Ishikawa (cell line): ENCODE measurements around the gene TSPAN12.

Experiments used
- CEBPB ChIP-seq: IDR thresholded peaks from 2 replicates; pipeline ENCODE4 v1.6.1; 2012
- CREB1 ChIP-seq: IDR thresholded peaks from 2 replicates; pipeline ENCODE4 v1.6.1; 2012; ENCODE audit warnings: low read depth
- EGR1 ChIP-seq: IDR thresholded peaks from 2 replicates; pipeline ENCODE4 v1.6.1; 2012
- EP300 ChIP-seq: IDR thresholded peaks from 2 replicates; pipeline ENCODE4 v1.6.1; 2012; ENCODE audit warnings: borderline replicate concordance
- FOXM1 ChIP-seq: IDR thresholded peaks from 2 replicates; pipeline ENCODE4 v1.6.1; 2012; ENCODE audit warnings: low read depth, borderline replicate concordance
- NFIC ChIP-seq: IDR thresholded peaks from 2 replicates; pipeline ENCODE4 v1.6.1; 2012
- RAD21 ChIP-seq: IDR thresholded peaks from 2 replicates; pipeline ENCODE4 v1.6.1; 2012; ENCODE audit warnings: low read depth
- TAF1 ChIP-seq: IDR thresholded peaks from 2 replicates; pipeline ENCODE4 v1.6.1; 2012; ENCODE audit warnings: low read depth, mild to moderate bottlenecking
- TCF12 ChIP-seq: IDR thresholded peaks from 2 replicates; pipeline ENCODE4 v1.6.1; 2012; ENCODE audit warnings: low read depth
- TEAD4 ChIP-seq: IDR thresholded peaks from 2 replicates; pipeline ENCODE4 v1.6.1; 2012
- YY1 ChIP-seq: IDR thresholded peaks from 2 replicates; pipeline ENCODE4 v1.6.1; 2012; ENCODE audit warnings: low read depth
- ZBTB7A ChIP-seq: IDR thresholded peaks from 2 replicates; pipeline ENCODE4 v1.6.1; 2012; ENCODE audit warnings: low read depth
- TF ChIP-seq, protein P1 (sequence below): IDR thresholded peaks from 2 replicates; pipeline ENCODE4 v1.6.1; 2012; ENCODE audit warnings: low read depth, mild to moderate bottlenecking
- TF ChIP-seq, protein P2 (sequence below): IDR thresholded peaks from 2 replicates; pipeline ENCODE4 v1.6.1; 2012
- TF ChIP-seq, protein P3 (sequence below): IDR thresholded peaks from 2 replicates; pipeline ENCODE4 v1.6.1; 2012

The TSPAN12 gene

DNA sequence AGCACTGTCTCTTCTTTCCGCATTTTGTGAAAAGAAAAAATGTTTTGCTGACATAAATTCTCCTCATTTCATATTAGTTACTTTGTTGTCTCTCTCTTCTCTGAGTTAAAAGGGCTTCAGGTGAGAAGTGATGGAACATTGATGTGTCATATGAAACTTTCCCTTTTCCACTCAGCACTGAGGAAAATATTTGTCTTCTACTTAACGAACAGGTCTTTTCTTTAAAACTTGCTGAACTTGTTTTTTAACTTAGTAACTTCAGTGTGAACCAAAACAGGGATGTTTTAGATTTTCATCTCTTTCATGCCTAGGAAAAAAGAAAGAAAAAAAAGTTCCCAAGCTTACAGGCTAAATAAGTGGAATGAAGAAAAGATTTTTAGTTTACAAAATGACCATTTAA, 19.0 kb upstream of the TSPAN12 start:
- TF ChIP-seq FOXM1 (no peak), ZBTB7A (no peak), TCF12 (no peak), NFIC (no peak), TAF1 (no peak), YY1 (no peak), EP300 (no peak), CREB1 (no peak), TEAD4 (no peak), RAD21 (no peak)
- TF ChIP-seq, protein P1, sequence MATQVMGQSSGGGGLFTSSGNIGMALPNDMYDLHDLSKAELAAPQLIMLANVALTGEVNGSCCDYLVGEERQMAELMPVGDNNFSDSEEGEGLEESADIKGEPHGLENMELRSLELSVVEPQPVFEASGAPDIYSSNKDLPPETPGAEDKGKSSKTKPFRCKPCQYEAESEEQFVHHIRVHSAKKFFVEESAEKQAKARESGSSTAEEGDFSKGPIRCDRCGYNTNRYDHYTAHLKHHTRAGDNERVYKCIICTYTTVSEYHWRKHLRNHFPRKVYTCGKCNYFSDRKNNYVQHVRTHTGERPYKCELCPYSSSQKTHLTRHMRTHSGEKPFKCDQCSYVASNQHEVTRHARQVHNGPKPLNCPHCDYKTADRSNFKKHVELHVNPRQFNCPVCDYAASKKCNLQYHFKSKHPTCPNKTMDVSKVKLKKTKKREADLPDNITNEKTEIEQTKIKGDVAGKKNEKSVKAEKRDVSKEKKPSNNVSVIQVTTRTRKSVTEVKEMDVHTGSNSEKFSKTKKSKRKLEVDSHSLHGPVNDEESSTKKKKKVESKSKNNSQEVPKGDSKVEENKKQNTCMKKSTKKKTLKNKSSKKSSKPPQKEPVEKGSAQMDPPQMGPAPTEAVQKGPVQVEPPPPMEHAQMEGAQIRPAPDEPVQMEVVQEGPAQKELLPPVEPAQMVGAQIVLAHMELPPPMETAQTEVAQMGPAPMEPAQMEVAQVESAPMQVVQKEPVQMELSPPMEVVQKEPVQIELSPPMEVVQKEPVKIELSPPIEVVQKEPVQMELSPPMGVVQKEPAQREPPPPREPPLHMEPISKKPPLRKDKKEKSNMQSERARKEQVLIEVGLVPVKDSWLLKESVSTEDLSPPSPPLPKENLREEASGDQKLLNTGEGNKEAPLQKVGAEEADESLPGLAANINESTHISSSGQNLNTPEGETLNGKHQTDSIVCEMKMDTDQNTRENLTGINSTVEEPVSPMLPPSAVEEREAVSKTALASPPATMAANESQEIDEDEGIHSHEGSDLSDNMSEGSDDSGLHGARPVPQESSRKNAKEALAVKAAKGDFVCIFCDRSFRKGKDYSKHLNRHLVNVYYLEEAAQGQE, result no peak
- TF ChIP-seq, protein P2, sequence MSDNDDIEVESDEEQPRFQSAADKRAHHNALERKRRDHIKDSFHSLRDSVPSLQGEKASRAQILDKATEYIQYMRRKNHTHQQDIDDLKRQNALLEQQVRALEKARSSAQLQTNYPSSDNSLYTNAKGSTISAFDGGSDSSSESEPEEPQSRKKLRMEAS, result no peak
- TF ChIP-seq, protein P3, sequence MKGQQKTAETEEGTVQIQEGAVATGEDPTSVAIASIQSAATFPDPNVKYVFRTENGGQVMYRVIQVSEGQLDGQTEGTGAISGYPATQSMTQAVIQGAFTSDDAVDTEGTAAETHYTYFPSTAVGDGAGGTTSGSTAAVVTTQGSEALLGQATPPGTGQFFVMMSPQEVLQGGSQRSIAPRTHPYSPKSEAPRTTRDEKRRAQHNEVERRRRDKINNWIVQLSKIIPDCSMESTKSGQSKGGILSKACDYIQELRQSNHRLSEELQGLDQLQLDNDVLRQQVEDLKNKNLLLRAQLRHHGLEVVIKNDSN, result no peak

DNA sequence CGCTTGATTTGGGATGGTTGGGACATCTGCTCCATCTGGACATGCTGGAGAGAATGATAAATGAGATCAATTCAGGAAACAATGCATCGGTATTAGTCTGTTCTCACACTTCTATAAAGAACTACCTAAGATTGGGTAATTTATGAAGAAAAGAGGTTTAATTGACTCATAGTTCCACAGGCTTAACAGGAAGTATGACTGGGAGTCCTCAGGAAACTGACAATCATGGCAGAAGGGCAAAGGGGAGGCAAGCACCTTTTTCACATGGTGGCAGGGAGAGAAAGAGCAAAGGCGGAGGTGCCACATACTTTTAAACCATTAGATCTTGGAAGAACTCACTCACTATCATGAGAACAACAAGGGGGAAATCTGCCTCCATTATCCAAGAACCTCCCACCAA, 16.8 kb upstream of the TSPAN12 start:
- TF ChIP-seq TAF1 (no peak), CEBPB (no peak), NFIC (no peak), EGR1 (no peak), YY1 (no peak)

DNA sequence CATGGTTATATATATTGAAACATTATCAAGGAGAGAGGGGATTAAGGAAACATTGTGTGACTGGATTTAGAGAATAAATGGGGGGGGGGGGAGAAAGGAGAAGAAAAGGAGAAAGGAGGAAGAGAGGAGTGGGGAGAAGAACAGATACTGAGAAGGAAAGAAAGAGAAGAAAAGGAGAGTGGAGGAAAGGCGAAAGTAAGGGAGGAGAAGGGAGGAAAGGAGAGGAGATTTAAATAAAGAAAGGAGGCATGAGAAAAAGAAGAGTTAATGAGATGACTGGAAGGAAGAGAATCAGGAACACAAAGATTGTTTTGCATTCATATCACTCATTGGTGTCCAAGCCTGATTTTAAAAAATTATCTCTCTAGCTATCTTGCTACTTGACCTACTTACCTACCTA, 16.1 kb upstream of the TSPAN12 start:
- TF ChIP-seq EP300, result no peak
- no peak for TF ChIP-seq TEAD4
- no peak for TF ChIP-seq CEBPB
- TF ChIP-seq NFIC, result no peak
- TF ChIP-seq ZBTB7A, result no peak
- TF ChIP-seq, protein P2, result no peak
- TF ChIP-seq FOXM1, result no peak
- TF ChIP-seq YY1, result no peak
- no peak for TF ChIP-seq TAF1
- TF ChIP-seq CREB1, result no peak
- TF ChIP-seq, protein P1, result no peak
- no peak for TF ChIP-seq RAD21
- TF ChIP-seq EGR1, result no peak
- TF ChIP-seq, protein P3, result no peak
- TF ChIP-seq TCF12, result no peak

DNA sequence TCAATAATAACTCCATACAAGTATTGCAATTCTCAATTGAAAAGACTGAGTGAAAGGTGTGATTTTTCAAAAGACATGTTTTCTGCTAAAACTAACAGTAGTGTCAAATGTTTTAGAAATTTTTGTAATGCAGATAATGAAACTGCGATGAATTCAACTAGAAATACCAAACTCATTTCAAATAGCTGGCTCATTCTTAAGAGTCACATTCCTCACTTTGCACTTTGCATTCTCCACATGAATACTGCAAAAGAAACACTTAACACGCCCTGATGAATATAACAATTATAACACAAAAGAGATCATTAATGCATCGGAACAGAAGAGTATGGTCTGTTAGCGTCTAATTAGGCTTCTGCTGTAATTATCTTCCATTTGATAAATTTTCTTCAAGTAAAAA, 15.5 kb upstream of the TSPAN12 start:
- TF ChIP-seq CEBPB (no peak), TEAD4 (peak; percentile 31)

DNA sequence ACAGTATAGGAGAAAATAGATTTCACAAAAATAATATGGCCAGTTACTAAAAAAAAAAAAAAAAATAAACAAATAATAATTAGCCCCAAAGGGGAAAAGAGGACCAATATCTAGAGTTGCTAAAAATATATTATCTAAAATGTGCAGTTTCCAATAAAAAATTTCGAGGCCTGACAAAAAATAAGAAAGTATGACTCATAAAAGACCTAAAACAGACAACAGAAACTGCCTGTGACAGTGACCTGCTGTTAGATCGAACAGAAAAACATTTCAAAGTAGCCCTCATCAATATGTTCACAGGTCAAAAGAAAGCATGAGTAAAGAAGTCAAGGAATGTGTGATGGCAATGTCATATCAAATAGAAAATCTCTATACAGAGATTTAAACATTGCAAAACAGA, 11.8 kb upstream of the TSPAN12 start:
- TF ChIP-seq NFIC, result no peak
- TF ChIP-seq, protein P2, result no peak
- no peak for TF ChIP-seq EGR1
- no peak for TF ChIP-seq TAF1
- no peak for TF ChIP-seq TEAD4
- TF ChIP-seq EP300, result no peak
- TF ChIP-seq TCF12, result no peak
- no peak for TF ChIP-seq YY1
- TF ChIP-seq ZBTB7A, result no peak
- TF ChIP-seq FOXM1, result no peak

DNA sequence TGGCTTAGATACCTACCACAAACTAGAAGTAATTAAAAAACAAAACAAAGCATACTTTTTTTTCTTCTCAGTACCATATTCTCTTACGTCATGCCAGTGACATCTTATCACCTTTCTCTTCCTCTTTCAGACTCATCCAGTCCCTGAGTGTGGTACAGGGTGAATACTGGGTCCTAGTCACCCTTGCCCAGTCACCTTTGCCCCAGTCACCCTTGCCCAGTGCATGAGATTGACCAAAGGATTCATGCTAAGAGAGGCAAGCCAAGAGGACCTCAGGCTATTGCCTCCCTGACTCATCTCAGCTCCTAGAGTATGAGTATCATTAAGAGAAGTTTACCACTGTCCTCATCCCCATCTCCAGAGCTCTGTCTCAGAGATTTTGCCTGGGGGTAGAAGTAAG, 10.0 kb upstream of the TSPAN12 start:
- TF ChIP-seq TCF12 (no peak), RAD21 (no peak), CREB1 (no peak), CEBPB (no peak), FOXM1 (no peak), EP300 (no peak), ZBTB7A (no peak), TEAD4 (no peak), YY1 (no peak), NFIC (no peak), EGR1 (no peak), TAF1 (no peak)
- TF ChIP-seq, protein P2, result no peak
- TF ChIP-seq, protein P1, result no peak
- TF ChIP-seq, protein P3, result no peak
